Measurements from ENCODE around the gene FILIP1.

GRCh38 chr6:75344455-75344854, 149.1 kb downstream of the FILIP1 start:
- TF ChIP-seq CTCF (conservative IDR thresholded peaks at IDR 0.05) (no peak), ZFX (IDR thresholded peaks at IDR 0.05) (no peak)
